HEK293 (cell line): Measurements from ENCODE around the gene SFXN3.
A peak's percentile ranks its signal among the peaks of the same experiment; 100 is the strongest.

Experiments used
- CTCF ChIA-PET: fragments of 350-600 bp; formaldehyde crosslinking; extraction: SDS; loops from one replicate; lab custom pipeline; 2021; ENCODE audit warnings: antibody characterized with exemption; lab: Yijun Ruan, JAX
- POLR2A ChIA-PET: fragments of 300-600 bp; formaldehyde crosslinking; extraction: SDS; loops from one replicate; lab custom pipeline; 2020; ENCODE audit warnings: antibody characterized with exemption, inconsistent platforms; lab: Yijun Ruan, JAX
- H3K27ac ChIP-seq: fragments of 200-500 bp; sonication (Bioruptor generic); 2 replicates; pipeline ENCODE4 v1.5.1; 2014; ENCODE audit warnings: low read depth, low read length, control low read depth, inconsistent platforms; ENCODE audit errors: extremely low read depth
- H3K36me3 ChIP-seq, 2 experiments: fragments of 200-500 bp in 1 of 2; sonication (Bioruptor generic) in 1 of 2; 1 replicate in 1 of 2; 2 replicates in 1 of 2; pipeline ENCODE4 v1.5.1; 2014 to 2017; ENCODE audit warnings: inconsistent platforms in 2 of 2, low read length in 2 of 2; ENCODE audit not compliant: control insufficient read depth in 2 of 2, insufficient read depth in 1 of 2
- H3K4me1 ChIP-seq: fragments of 200-500 bp; sonication (Bioruptor generic); 2 replicates; pipeline ENCODE4 v1.5.1; 2014; ENCODE audit warnings: mild to moderate bottlenecking, low read length, inconsistent platforms; ENCODE audit not compliant: control insufficient read depth, insufficient read depth
- H3K4me3 ChIP-seq: 2 replicates; pipeline ENCODE4 v1.5.1; 2011; ENCODE audit warnings: low read depth, mild to moderate bottlenecking, control low read depth, low read length, moderate library complexity
- H3K9me3 ChIP-seq: fragments of 200-500 bp; sonication (Bioruptor generic); 2 replicates; pipeline ENCODE4 v1.5.1; 2014; ENCODE audit warnings: low read depth, low read length, inconsistent platforms; ENCODE audit not compliant: control insufficient read depth, insufficient read depth
- BCL11B ChIP-seq: fragments of 450-650 bp; formaldehyde crosslinking; IDR thresholded peaks from 2 replicates; pipeline ENCODE4 v1.5.1; 2016; ENCODE audit warnings: low read depth, missing biosample characterization, missing genetic modification characterization
- EGR2 ChIP-seq: fragments of 450-650 bp; formaldehyde crosslinking; IDR thresholded peaks from 2 replicates; pipeline ENCODE4 v1.5.1; 2016; ENCODE audit warnings: low read depth, missing biosample characterization, missing genetic modification characterization
- GLIS2 ChIP-seq: fragments of 450-650 bp; formaldehyde crosslinking; IDR thresholded peaks from 2 replicates; pipeline ENCODE4 v1.5.1; 2016; ENCODE audit warnings: missing biosample characterization, missing genetic modification characterization
- KLF16 ChIP-seq: fragments of 450-650 bp; formaldehyde crosslinking; IDR thresholded peaks from 2 replicates; pipeline ENCODE4 v1.5.1; 2017; ENCODE audit warnings: missing biosample characterization, missing genetic modification characterization
- KLF8 ChIP-seq: fragments of 450-650 bp; formaldehyde crosslinking; IDR thresholded peaks from 2 replicates; pipeline ENCODE4 v1.5.1; 2016; ENCODE audit warnings: missing biosample characterization, missing genetic modification characterization
- OSR2 ChIP-seq: fragments of 450-650 bp; formaldehyde crosslinking; IDR thresholded peaks from 2 replicates; pipeline ENCODE4 v1.5.1; 2016; ENCODE audit warnings: missing biosample characterization, missing genetic modification characterization
- REPIN1 ChIP-seq: fragments of 450-650 bp; formaldehyde crosslinking; IDR thresholded peaks from 2 replicates; pipeline ENCODE4 v1.5.1; 2017; ENCODE audit warnings: missing biosample characterization, missing genetic modification characterization, low read depth
- SP2 ChIP-seq: fragments of 450-650 bp; formaldehyde crosslinking; IDR thresholded peaks from 2 replicates; pipeline ENCODE4 v1.5.1; 2016; ENCODE audit warnings: missing biosample characterization, missing genetic modification characterization
- TRIM28 ChIP-seq: IDR thresholded peaks from 2 replicates; pipeline ENCODE4 v1.6.1; 2011; ENCODE audit warnings: low read length, control low read depth, borderline replicate concordance
- ZBTB8A ChIP-seq: fragments of 450-650 bp; formaldehyde crosslinking; IDR thresholded peaks from 2 replicates; pipeline ENCODE4 v1.5.1; 2016; ENCODE audit warnings: missing biosample characterization, missing genetic modification characterization
- ZEB2 ChIP-seq: fragments of 450-650 bp; formaldehyde crosslinking; IDR thresholded peaks from 2 replicates; pipeline ENCODE4 v1.5.1; 2016; ENCODE audit warnings: missing biosample characterization, missing genetic modification characterization
- ZFHX2 ChIP-seq: fragments of 450-650 bp; formaldehyde crosslinking; conservative IDR thresholded peaks from 2 replicates; pipeline ENCODE4 v1.5.1; 2016; ENCODE audit warnings: missing biosample characterization, missing genetic modification characterization
- ZFP41 ChIP-seq: fragments of 450-650 bp; formaldehyde crosslinking; IDR thresholded peaks from 2 replicates; pipeline ENCODE4 v1.5.1; 2016; ENCODE audit warnings: missing biosample characterization, missing genetic modification characterization, borderline replicate concordance
- ZNF19 ChIP-seq: fragments of 450-650 bp; formaldehyde crosslinking; IDR thresholded peaks from 2 replicates; pipeline ENCODE4; 2016; ENCODE audit warnings: missing biosample characterization, missing genetic modification characterization, low read depth
- ZNF221 ChIP-seq: fragments of 450-650 bp; formaldehyde crosslinking; IDR thresholded peaks from 2 replicates; pipeline ENCODE4 v1.5.1; 2017; ENCODE audit warnings: missing biosample characterization, missing genetic modification characterization, borderline replicate concordance
- ZNF23 ChIP-seq: fragments of 450-650 bp; formaldehyde crosslinking; IDR thresholded peaks from 2 replicates; pipeline ENCODE4 v1.5.1; 2016; ENCODE audit warnings: missing biosample characterization, missing genetic modification characterization, borderline replicate concordance
- ZNF239 ChIP-seq: fragments of 450-650 bp; formaldehyde crosslinking; IDR thresholded peaks from 2 replicates; pipeline ENCODE4 v1.5.1; 2016; ENCODE audit warnings: missing biosample characterization, missing genetic modification characterization
- ZNF274 ChIP-seq, 2 experiments: fragments of 200-500 bp in 1 of 2; fragments of 450-650 bp in 1 of 2; sonication (Bioruptor generic) in 1 of 2; formaldehyde crosslinking in 1 of 2; IDR thresholded peaks; 2 replicates each; pipeline versions ENCODE4 v1.5.1 to v1.6.1; 2014 to 2016; ENCODE audit warnings: borderline replicate concordance in 1 of 2, inconsistent platforms in 1 of 2, low read length in 1 of 2, missing biosample characterization in 1 of 2, missing genetic modification characterization in 1 of 2
- ZNF366 ChIP-seq: fragments of 450-650 bp; formaldehyde crosslinking; conservative IDR thresholded peaks from 2 replicates; pipeline ENCODE4 v1.5.1; 2016; ENCODE audit warnings: missing biosample characterization, missing genetic modification characterization
- ZNF37A ChIP-seq: fragments of 450-650 bp; IDR thresholded peaks from 2 replicates; pipeline ENCODE4 v1.5.1; 2018; ENCODE audit warnings: missing biosample characterization, missing genetic modification characterization
- ZNF48 ChIP-seq: fragments of 450-650 bp; formaldehyde crosslinking; IDR thresholded peaks from 2 replicates; pipeline ENCODE4 v1.5.1; 2016; ENCODE audit warnings: missing biosample characterization, missing genetic modification characterization
- ZNF501 ChIP-seq: fragments of 450-650 bp; formaldehyde crosslinking; IDR thresholded peaks from 2 replicates; pipeline ENCODE4 v1.5.1; 2016; ENCODE audit warnings: missing biosample characterization, missing genetic modification characterization
- ZNF530 ChIP-seq: fragments of 450-650 bp; formaldehyde crosslinking; IDR thresholded peaks from 2 replicates; pipeline ENCODE4 v1.5.1; 2016; ENCODE audit warnings: low read depth, missing biosample characterization, missing genetic modification characterization
- ZNF555 ChIP-seq: fragments of 450-650 bp; formaldehyde crosslinking; conservative IDR thresholded peaks from 2 replicates; pipeline ENCODE4 v1.5.1; 2017; ENCODE audit warnings: missing biosample characterization, mild to moderate bottlenecking, missing genetic modification characterization, inconsistent platforms
- ZNF621 ChIP-seq: fragments of 450-650 bp; formaldehyde crosslinking; IDR thresholded peaks from 2 replicates; pipeline ENCODE4 v1.5.1; 2017; ENCODE audit warnings: missing biosample characterization, missing genetic modification characterization
- ZNF626 ChIP-seq: fragments of 450-650 bp; sonication (Bioruptor Pico); formaldehyde crosslinking; IDR thresholded peaks from 2 replicates; pipeline ENCODE4 v1.5.1; 2018; ENCODE audit warnings: missing biosample characterization, missing genetic modification characterization, inconsistent platforms
- ZNF629 ChIP-seq: fragments of 450-650 bp; formaldehyde crosslinking; IDR thresholded peaks from 2 replicates; pipeline ENCODE4 v1.5.1; 2017; ENCODE audit warnings: missing biosample characterization, missing genetic modification characterization
- TF ChIP-seq, protein P1 (sequence below): fragments of 450-650 bp; IDR thresholded peaks from 2 replicates; pipeline ENCODE4 v1.5.1; 2018; ENCODE audit warnings: missing biosample characterization, mild to moderate bottlenecking, missing genetic modification characterization
- TF ChIP-seq, protein P2 (sequence below): fragments of 450-650 bp; formaldehyde crosslinking; conservative IDR thresholded peaks from 2 replicates; pipeline ENCODE4 v1.5.1; 2016; ENCODE audit warnings: low read depth, missing biosample characterization, missing genetic modification characterization
- TF ChIP-seq, protein P3 (sequence below): fragments of 450-650 bp; formaldehyde crosslinking; IDR thresholded peaks from 2 replicates; pipeline ENCODE4 v1.5.1; 2017; ENCODE audit warnings: missing biosample characterization, mild to moderate bottlenecking, missing genetic modification characterization, moderate library complexity
- TF ChIP-seq, protein P4 (sequence below): fragments of 450-650 bp; formaldehyde crosslinking; IDR thresholded peaks from 2 replicates; pipeline ENCODE4; 2016; ENCODE audit warnings: missing biosample characterization, missing genetic modification characterization

The SFXN3 gene

DNA sequence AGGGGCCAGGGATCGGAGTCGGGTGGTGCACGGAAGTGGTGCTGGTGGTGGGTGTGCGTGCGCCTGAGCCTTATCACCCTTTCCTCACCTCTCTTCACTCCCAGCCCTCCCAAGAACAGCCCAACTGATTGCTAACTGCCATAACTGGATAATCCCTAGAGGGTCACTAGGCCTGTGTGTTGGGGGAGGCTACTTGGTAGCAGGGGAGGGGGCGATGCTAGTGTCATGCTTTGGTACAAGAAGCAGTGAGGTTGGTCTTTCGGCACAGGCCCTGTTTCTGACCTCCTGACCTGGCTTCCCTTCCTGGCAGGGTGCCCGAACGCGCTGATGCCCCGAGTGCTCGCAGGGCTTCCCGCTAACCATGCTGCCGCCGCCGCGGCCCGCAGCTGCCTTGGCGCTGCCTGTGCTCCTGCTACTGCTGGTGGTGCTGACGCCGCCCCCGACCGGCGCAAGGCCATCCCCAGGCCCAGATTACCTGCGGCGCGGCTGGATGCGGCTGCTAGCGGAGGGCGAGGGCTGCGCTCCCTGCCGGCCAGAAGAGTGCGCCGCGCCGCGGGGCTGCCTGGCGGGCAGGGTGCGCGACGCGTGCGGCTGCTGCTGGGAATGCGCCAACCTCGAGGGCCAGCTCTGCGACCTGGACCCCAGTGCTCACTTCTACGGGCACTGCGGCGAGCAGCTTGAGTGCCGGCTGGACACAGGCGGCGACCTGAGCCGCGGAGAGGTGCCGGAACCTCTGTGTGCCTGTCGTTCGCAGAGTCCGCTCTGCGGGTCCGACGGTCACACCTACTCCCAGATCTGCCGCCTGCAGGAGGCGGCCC lies 31.4 kb downstream of the SFXN3 start:
- Histone ChIP-seq H3K36me3 (peaks cover under 1 to 3% of the 10 kb centered on the region in 2 experiments; a peak in 2 of 3 replicates), H3K27ac (peak overlapping the region; percentile 97; the same call in 1 of the 2 replicates), H3K9me3 (no peaks in the 10 kb centered on the region), H3K4me1 (peaks cover 22% of the 10 kb centered on the region), H3K4me3 (no peak overlapping the region)
- ChIA-PET CTCF (interaction anchor here (0.9 to 5.1 kb wide), 6 partner anchors 12 to 70 kb away, joined by 4 to 74 read pairs (median 6); no protein-coding TSS in a partner anchor), POLR2A (interaction anchor here (1.8 to 2.3 kb wide), 3 partner anchors 20 to 51 kb away, joined by 4 to 32 read pairs (median 9); partner anchors contain the start of genes PDZD7 and SFXN3)
- no peak for TF ChIP-seq ZNF37A (tag by site-specific recombination)
- TF ChIP-seq, protein P1, sequence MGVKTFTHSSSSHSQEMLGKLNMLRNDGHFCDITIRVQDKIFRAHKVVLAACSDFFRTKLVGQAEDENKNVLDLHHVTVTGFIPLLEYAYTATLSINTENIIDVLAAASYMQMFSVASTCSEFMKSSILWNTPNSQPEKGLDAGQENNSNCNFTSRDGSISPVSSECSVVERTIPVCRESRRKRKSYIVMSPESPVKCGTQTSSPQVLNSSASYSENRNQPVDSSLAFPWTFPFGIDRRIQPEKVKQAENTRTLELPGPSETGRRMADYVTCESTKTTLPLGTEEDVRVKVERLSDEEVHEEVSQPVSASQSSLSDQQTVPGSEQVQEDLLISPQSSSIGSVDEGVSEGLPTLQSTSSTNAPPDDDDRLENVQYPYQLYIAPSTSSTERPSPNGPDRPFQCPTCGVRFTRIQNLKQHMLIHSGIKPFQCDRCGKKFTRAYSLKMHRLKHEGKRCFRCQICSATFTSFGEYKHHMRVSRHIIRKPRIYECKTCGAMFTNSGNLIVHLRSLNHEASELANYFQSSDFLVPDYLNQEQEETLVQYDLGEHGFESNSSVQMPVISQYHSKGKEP, result peak; percentile 70; the same call in 1 of the 2 replicates
- no peak for TF ChIP-seq SP2 (tag by site-specific recombination)
- no peak for TF ChIP-seq ZNF366 (tag by site-specific recombination)
- no peak for TF ChIP-seq REPIN1 (tag by site-specific recombination)
- TF ChIP-seq, protein P2, sequence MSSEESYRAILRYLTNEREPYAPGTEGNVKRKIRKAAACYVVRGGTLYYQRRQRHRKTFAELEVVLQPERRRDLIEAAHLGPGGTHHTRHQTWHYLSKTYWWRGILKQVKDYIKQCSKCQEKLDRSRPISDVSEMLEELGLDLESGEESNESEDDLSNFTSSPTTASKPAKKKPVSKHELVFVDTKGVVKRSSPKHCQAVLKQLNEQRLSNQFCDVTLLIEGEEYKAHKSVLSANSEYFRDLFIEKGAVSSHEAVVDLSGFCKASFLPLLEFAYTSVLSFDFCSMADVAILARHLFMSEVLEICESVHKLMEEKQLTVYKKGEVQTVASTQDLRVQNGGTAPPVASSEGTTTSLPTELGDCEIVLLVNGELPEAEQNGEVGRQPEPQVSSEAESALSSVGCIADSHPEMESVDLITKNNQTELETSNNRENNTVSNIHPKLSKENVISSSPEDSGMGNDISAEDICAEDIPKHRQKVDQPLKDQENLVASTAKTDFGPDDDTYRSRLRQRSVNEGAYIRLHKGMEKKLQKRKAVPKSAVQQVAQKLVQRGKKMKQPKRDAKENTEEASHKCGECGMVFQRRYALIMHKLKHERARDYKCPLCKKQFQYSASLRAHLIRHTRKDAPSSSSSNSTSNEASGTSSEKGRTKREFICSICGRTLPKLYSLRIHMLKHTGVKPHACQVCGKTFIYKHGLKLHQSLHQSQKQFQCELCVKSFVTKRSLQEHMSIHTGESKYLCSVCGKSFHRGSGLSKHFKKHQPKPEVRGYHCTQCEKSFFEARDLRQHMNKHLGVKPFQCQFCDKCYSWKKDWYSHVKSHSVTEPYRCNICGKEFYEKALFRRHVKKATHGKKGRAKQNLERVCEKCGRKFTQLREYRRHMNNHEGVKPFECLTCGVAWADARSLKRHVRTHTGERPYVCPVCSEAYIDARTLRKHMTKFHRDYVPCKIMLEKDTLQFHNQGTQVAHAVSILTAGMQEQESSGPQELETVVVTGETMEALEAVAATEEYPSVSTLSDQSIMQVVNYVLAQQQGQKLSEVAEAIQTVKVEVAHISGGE (tag by site-specific recombination), result no peak
- TF ChIP-seq ZNF501 (tag by site-specific recombination), result no peak
- 0 out of 2 replicates have a peak, but pooled peaks have one; percentile 19 for TF ChIP-seq BCL11B (tag by site-specific recombination)
- no peak for TF ChIP-seq ZNF530 (tag by site-specific recombination)
- TF ChIP-seq ZBTB8A (tag by site-specific recombination), result peak; percentile 20
- TF ChIP-seq ZNF274 (IDR thresholded peaks at IDR 0.05; ENCODE audit: low read length), result no peak
- TF ChIP-seq ZNF274 (tag by site-specific recombination; IDR thresholded peaks at IDR 0.05; ENCODE audit: borderline replicate concordance), result no peak
- no peak for TF ChIP-seq ZNF221 (tag by site-specific recombination)
- TF ChIP-seq ZNF48 (tag by site-specific recombination), result no peak
- no peak for TF ChIP-seq ZNF239 (tag by site-specific recombination)
- no peak for TF ChIP-seq KLF16 (tag by site-specific recombination)
- TF ChIP-seq ZFP41 (tag by site-specific recombination), result no peak
- TF ChIP-seq OSR2 (tag by site-specific recombination), result peak; percentile 49
- TF ChIP-seq KLF8 (tag by site-specific recombination), result no peak
- TF ChIP-seq ZEB2, result no peak
- TF ChIP-seq, protein P3, sequence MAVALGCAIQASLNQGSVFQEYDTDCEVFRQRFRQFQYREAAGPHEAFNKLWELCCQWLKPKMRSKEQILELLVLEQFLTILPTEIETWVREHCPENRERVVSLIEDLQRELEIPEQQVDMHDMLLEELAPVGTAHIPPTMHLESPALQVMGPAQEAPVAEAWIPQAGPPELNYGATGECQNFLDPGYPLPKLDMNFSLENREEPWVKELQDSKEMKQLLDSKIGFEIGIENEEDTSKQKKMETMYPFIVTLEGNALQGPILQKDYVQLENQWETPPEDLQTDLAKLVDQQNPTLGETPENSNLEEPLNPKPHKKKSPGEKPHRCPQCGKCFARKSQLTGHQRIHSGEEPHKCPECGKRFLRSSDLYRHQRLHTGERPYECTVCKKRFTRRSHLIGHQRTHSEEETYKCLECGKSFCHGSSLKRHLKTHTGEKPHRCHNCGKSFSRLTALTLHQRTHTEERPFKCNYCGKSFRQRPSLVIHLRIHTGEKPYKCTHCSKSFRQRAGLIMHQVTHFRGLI (tag by site-specific recombination), result peak; percentile 82
- no peak for TF ChIP-seq ZNF555 (tag by site-specific recombination)
- no peak for TF ChIP-seq ZNF626 (tag by site-specific recombination)
- TF ChIP-seq ZNF23, result no peak
- TF ChIP-seq ZFHX2 (tag by site-specific recombination), result no peak
- peak; percentile 11; the same call in 1 of the 2 replicates for TF ChIP-seq GLIS2 (tag by site-specific recombination)
- TF ChIP-seq ZNF621 (tag by site-specific recombination), result no peak
- no peak for TF ChIP-seq ZNF19 (tag by site-specific recombination)
- no peak for TF ChIP-seq ZNF629 (tag by site-specific recombination)
- TF ChIP-seq, protein P4, sequence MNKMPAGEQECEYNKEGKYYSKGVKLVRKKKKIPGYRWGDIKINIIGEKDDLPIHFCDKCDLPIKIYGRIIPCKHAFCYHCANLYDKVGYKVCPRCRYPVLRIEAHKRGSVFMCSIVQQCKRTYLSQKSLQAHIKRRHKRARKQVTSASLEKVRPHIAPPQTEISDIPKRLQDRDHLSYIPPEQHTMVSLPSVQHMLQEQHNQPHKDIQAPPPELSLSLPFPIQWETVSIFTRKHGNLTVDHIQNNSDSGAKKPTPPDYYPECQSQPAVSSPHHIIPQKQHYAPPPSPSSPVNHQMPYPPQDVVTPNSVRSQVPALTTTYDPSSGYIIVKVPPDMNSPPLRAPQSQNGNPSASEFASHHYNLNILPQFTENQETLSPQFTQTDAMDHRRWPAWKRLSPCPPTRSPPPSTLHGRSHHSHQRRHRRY (tag by site-specific recombination), result no peak
- TF ChIP-seq TRIM28, result peak; percentile 17; the same call in 1 of the 2 replicates
- TF ChIP-seq EGR2 (tag by site-specific recombination), result no peak
